GM18520 (cell line): ENCODE results near the gene AKAP6.
A peak's percentile ranks its signal among the peaks of the same experiment; 100 is the strongest.
"Not testable (repeated sequence)": the region's sequence is repeated elsewhere in the genome, so short reads cannot be mapped to it uniquely, and the experiment has no call there.

ENCODE experiments used
- ATAC-seq: cut with Tn5 transposase; IDR thresholded peaks from one replicate; pipeline ENCODE4 v1.9.1; 2021; ENCODE audit not compliant: unreplicated experiment

AKAP6 gene

GRCh38 chr14:32571995-32572866 lies 243.1 kb downstream of the AKAP6 start:
- peak; percentile 48 for ATAC-seq

GRCh38 chr14:32572867-32573150 lies 243.7 kb downstream of the AKAP6 start:
- no peak for ATAC-seq

- no peak for ATAC-seq
Measured at GRCh38 chr14:32574269-32574668, 245.2 kb downstream of the AKAP6 start.

- peak; percentile 49 for ATAC-seq
Measured at GRCh38 chr14:32576088-32576795, 247.1 kb downstream of the AKAP6 start.

- ATAC-seq, result no peak
Measured at GRCh38 chr14:32576977-32577376, 247.9 kb downstream of the AKAP6 start.

GRCh38 chr14:32578181-32578580 lies 249.1 kb downstream of the AKAP6 start:
- ATAC-seq, result no peak

- not testable (repeated sequence) for ATAC-seq
Measured at GRCh38 chr14:32583427-32583826, 254.3 kb downstream of the AKAP6 start.

GRCh38 chr14:32584079-32584478 lies 255.0 kb downstream of the AKAP6 start:
- no peak for ATAC-seq

- ATAC-seq, result no peak
Measured at GRCh38 chr14:32587461-32587860, 258.4 kb downstream of the AKAP6 start.

GRCh38 chr14:32588448-32589320 lies 259.6 kb downstream of the AKAP6 start:
- no peak for ATAC-seq

GRCh38 chr14:32590157-32590556 lies 261.1 kb downstream of the AKAP6 start:
- ATAC-seq, result no peak

- no peak for ATAC-seq
Measured at GRCh38 chr14:32593290-32593942, 264.3 kb downstream of the AKAP6 start.

- ATAC-seq, result no peak
Measured at GRCh38 chr14:32594766-32595165, 265.7 kb downstream of the AKAP6 start.

- no peak for ATAC-seq
Measured at GRCh38 chr14:32595497-32595896, 266.4 kb downstream of the AKAP6 start.

- no peak for ATAC-seq
Measured at GRCh38 chr14:32596390-32596789, 267.3 kb downstream of the AKAP6 start.

- ATAC-seq, result no peak
Measured at GRCh38 chr14:32597771-32598170, 268.7 kb downstream of the AKAP6 start.

GRCh38 chr14:32601069-32601468 lies 272.0 kb downstream of the AKAP6 start:
- no peak for ATAC-seq

- no peak for ATAC-seq
Measured at GRCh38 chr14:32601906-32602305, 272.8 kb downstream of the AKAP6 start.

GRCh38 chr14:32602699-32603098 lies 273.6 kb downstream of the AKAP6 start:
- no peak for ATAC-seq

GRCh38 chr14:32603992-32604565 lies 275.0 kb downstream of the AKAP6 start:
- ATAC-seq, result no peak

- no peak for ATAC-seq
Measured at GRCh38 chr14:32606301-32606700, 277.2 kb downstream of the AKAP6 start.
